ENCODE measurements around the gene ELOVL2.
"Not testable (repeated sequence)": the region's sequence is repeated elsewhere in the genome, so short reads cannot be mapped to it uniquely, and the experiment has no call there.

ELOVL2 gene

DNA sequence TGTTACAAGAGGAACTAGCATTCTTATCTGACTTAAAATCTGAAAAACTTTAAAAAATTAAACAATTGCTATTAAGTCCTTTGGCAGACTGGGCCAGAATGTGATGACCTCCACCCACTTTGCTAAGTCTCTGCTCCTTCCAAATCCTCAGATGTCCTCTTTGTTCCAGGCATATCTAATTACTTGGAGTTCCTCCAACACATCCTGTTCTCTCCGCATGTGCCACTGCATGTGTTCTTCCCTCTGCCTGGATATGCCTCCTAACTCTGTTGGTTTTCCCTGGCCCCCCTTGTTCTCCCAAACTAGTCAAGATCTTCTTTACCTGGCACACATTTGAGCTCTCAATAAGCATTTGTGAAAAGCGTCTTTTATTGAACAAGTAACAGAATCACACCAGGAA, 23.1 kb downstream of the ELOVL2 start:
- DNase-seq = no peak

GRCh38 chr6:11018225-11018624, 25.9 kb downstream of the ELOVL2 start:
- no peak for DNase-seq

DNA sequence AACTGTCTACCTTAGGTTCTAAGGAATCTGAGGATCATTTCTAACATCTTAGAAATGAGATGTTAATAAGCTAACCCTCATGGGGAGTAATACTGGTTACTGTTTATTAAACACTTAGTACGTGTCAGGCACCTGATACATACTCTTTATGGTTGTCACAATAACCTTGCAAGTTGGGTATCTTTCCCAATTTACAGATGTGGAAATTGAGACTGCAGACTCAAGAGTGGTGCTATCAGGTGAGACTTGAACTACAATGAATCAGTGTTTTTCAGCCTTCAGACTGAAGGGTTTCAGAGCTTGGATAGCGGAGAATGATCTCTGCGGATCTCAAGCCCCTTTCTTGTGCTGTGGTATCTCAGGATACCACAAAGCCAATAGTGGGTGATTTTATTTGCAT, 27.0 kb downstream of the ELOVL2 start:
- no peak for DNase-seq

DNA sequence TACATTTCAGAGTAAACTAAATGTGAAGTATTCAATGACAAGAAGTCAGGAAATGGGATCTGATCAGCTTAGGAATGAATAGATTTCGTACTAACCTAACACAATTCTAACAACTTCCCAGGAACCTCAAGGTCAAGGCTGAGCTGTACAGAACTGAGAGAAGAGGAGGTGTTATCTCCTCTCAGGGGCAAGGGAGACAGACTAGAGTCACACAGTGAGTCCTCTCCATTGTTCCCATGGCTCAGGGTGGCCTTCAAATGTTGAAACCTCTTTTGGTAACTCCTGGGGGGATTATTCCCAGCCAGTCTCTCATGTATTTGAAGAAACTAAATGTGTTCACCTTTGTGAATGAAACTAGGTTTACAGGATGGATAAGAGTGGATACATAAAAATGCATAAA, 27.7 kb downstream of the ELOVL2 start:
- no peak for DNase-seq

DNA sequence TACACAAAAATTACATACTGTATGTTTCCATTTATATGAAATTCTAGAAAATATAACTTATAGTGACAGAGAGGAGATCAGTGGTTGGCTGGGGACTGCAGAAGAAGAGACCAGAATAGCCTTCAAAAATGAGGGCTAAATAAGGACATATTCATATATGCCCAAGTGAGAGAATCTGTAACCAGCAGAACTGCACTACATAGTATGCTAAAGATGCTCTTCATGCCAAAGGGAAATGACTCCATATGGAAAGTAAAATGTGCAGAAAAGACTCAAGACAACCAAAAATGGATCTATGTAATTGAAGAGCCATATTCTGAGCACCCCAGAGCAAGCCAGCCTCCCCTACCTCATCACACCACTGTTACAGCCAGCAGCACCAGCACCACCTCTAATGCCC, 29.0 kb downstream of the ELOVL2 start:
- no peak for DNase-seq

GRCh38 chr6:11013721-11014070, 30.4 kb downstream of the ELOVL2 start:
- DNase-seq = no peak

- no peak for DNase-seq
Observed at GRCh38 chr6:11012976-11013720, 31.0 kb downstream of the ELOVL2 start.

DNA sequence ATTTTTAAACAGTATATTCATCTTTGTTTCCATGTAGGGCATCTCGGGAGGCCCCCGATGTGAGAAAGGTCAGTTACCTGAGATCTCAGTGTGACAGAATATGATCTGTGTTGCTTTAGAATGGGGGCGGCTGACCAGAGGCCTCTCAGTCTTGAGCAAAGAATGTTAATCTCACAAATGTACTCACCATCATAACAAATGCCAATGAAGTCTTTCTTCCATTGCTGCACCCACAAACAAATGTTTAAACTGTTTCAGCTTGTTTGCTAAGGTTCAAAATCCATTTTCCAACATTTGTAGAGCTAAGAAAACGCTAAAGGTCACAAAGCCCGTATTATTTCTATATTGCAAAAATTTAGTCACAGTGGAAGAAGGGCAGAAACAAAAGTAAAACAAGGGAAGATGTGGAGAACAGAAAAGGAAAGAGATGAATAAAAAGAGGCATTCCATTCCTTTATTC, 31.8 kb downstream of the ELOVL2 start:
- DNase-seq = no peak

DNA sequence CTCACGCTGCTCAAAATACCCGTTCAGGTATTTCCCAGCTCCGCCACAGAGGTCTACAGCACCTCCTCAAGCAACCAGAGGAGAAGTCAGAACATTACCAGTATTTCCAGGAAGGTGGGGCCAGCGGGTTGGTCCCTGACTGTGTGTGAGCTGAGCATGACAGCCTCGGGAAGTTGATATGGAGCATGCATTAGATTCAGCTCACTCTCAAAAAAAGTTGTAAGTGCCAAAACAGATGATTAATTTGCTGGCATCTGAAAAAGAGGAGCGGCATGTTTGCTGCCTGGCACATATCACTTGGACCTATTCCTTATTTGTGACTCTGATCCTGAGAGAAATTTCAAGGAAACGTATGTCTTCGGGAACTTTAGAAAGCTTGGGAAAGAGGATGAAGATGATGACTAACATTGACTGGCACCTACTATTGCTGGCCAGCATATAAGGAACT, 32.3 kb downstream of the ELOVL2 start:
- DNase-seq = no peak

DNA sequence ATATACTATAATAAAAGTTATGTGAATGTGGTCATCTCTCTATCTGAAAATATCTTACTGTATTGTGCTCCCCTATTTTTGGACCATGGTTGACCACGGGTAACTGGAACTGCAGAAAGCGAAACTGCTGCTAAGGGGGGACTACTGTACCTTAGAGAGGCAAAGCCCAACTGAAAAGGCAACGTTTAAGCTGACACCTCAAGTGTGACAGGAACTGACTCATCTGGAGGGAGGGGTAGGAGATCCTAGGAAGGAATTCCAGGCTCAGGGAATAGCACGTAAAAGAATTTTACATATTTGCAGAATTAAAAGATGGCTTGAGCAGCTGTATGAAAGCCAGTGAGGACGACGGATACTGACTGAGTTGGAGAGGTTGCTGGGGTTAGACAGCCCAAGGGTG, 34.8 kb downstream of the ELOVL2 start:
- no peak for DNase-seq

DNA sequence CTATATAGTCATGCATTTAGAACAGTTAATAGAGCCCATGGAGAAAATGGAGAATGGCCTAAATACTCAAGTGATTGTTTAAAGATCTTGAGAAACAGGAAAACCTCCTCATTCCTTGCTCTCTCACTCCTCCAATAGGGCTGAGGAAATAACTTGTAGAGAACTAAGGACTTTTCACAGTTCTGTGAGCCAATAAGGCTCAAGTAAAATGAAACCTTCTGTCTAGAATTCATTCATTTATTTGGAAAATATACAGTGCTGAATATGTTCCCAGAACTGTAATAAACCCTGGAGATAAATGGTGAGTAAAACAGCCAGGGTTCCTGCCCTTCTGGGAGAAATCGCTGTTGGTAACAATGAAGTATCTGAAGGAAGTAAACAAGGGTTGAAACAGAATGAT, 35.3 kb downstream of the ELOVL2 start:
- DNase-seq = no peak

- DNase-seq = no peak
Observed at GRCh38 chr6:11007715-11008608, 36.1 kb downstream of the ELOVL2 start.

DNA sequence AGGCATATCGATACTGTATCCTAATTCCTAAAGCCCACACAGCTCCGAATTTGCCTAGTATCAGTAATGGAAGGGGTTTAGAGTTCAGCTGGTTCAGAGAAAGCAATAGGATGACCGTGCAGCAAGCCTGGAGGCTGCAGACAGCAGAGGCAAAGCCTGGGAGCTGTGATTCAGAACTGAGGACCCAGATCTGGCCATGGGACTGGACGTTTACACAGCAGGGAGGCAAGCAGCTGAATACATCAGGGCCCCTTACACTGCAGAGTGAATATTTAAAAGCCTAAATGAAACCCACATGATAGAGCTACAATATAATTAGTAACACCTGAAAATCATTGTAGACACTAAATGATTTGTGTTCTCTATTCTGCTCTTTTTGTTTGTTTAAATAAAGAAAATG, 38.0 kb downstream of the ELOVL2 start:
- no peak for DNase-seq

DNA sequence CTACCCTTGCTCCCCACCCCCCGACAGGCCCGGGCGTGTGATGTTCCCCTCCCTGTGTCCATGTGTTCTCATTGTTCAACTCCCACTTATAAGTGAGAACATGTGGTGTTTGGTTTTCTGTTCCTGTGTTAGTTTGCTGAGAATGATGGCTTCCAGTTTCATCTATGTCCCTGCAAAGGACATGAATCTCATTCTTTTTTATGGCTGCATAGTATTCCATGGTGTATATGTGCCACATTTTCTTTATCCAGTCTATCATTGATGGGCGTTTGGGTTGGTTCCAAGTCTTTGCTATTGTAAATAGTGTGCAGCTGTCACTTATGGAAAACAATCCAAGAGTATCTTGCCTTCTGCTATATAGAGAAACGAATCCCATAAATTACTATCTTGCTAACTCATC, 40.8 kb downstream of the ELOVL2 start:
- not testable (repeated sequence) for DNase-seq

DNA sequence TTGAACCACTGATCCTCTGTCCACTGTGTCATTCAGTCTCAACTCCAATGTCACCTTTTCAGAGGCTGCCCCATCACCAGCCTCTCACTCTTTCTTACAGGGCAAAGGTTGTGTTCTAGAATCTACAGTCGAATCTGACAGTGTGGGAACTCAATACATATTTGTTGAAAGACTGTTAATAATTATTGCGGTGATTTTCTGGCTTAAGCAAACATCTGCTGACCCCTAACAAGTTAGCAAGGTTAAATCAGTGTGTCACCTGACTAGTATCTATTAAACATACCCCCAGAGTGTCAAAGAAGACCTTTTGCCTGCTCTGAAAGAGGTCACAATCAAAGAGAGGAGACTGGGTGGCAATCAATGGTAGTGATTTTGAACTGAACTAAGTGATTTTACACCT, 41.9 kb downstream of the ELOVL2 start:
- no peak for DNase-seq

- DNase-seq = no peak
Observed at GRCh38 chr6:10999994-11000393, 44.1 kb downstream of the ELOVL2 start.

- no peak for DNase-seq
Observed at GRCh38 chr6:10995114-10995707, 48.9 kb downstream of the ELOVL2 start.

DNA sequence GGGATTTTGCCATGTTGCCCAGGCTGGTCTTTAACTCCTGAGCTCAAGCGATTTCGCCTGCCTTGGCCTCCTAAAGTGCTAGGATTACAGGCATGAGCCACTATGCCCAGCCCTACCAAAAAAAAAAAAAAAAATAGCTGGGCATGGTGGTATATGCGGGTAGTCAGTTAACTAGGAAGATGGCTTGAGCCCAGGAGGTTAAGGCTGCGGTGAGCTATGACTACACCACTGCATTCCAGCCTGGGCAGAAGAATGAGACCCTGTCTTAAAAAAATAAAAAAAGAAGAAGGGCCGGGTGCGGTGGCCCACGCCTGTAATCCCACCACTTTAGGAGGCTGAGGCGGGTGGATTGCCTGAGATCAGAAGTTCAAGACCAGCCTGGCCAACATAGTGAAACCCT, 50.2 kb downstream of the ELOVL2 start:
- no peak for DNase-seq

GRCh38 chr6:10991115-10991514, 53.0 kb downstream of the ELOVL2 start:
- no peak for DNase-seq

GRCh38 chr6:10989587-10989986, 54.5 kb downstream of the ELOVL2 start:
- DNase-seq = no peak

GRCh38 chr6:10984959-10985358, 59.1 kb downstream of the ELOVL2 start:
- DNase-seq = not testable (repeated sequence)

DNA sequence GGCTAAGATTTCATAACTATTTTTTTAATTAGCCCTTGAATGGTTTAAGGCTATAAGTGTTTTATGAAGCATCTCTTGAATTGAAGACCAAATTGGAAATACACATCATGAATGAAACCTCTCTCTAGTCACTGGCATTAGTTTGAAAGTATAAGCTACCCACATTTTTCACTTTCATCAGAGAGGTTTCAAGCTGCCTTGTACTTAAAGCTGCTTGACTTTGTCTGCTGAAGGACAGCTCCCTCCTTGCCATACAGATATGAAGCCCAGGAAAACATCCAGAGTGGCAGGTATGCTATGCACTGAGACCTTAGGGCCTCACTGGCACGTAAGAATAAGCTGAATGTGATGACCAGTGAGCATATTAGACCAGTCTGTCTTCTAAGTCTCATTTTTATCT, 62.7 kb downstream of the ELOVL2 start:
- DNase-seq = no peak

GRCh38 chr6:10979603-10980002, 64.5 kb downstream of the ELOVL2 start:
- DNase-seq = no peak
